Testis (tissue), 2 donors: Measurements from ENCODE around the gene ZBTB7C.

ENCODE experiments used
- CTCF ChIP-seq, 3 experiments: fragments of 450-650 bp in 2 of 3; fragments of 200-600 bp in 1 of 3; sonication (generic) in 1 of 3; IDR thresholded peaks; one replicate each; pipeline ENCODE4 v1.5.1; 2016 to 2019; ENCODE audit warnings: antibody characterized with exemption in 3 of 3, mild to moderate bottlenecking in 2 of 3, moderate library complexity in 1 of 3
- POLR2A ChIP-seq: fragments of 450-650 bp; IDR thresholded peaks from one replicate; pipeline ENCODE4 v1.6.1; 2017; ENCODE audit warnings: antibody characterized with exemption, mild to moderate bottlenecking, moderate library complexity

DNA sequence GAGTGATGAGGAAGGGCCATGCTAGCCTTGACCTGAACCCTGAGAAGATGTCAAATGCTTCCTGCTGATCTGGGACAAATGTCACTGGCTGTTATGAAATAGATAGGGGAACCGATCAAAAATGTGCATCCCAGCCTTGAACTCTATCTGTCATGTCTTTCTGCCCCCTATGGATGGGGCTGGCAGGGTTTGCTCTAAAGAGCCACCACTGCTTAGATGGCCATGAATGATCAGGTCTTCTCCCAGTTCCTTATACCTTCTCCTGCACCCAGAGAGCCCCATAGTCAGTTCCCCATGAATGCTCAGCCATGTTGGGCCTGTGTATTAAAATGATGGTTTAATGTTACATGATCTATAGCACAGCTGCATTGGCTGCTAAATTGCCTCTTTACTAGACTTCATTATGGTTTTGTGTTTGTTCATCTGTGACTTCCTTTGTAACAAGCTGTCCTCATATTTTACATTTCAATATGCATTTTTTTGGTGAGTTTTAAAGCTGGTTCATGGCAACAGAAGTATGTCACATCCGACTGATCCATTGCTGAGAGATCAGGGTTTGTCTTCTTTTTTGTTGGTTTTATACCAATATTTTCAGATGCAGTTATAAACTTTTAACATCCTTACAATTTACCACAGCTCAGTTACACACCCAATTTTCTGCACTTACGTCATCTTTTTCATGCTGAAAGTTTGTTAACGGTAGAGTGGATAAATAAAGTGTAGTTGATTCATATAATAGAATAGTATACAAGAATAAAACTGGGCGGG, 422.4 kb downstream of the ZBTB7C start:
- TF ChIP-seq CTCF (IDR thresholded peaks at IDR 0.05) = no peak
- TF ChIP-seq POLR2A = no peak
